K562 (cell line): ENCODE measurements around the gene ACTN1. TPM values are rescaled to one million over a fixed set of nuclear protein-coding genes. Genes with fewer than 3 reads are reported as not detected.

Source experiments
- ATAC-seq: fragments of 200-7000 bp; cut with Tn5 transposase; 3 replicates; pipeline ENCODE4 v1.9.1; 2020; ENCODE audit warnings: moderate library complexity
- BruUV-seq: library from RNA; stranded (reverse); fragments of 400-500 nt; replicated peaks from 2 replicates; lab custom pipeline; 2021; lab: Mats Ljungman, UMichigan
- CTCF ChIA-PET: fragments of 300-600 bp; formaldehyde crosslinking; extraction: SDS; loops from one replicate; lab custom pipeline; 2021; ENCODE audit warnings: low intra/inter-chr PET ratio; lab: Yijun Ruan, JAX
- POLR2A ChIA-PET: fragments of 300-600, 350-650 bp; sonication (Branson Sonifier 250); formaldehyde crosslinking; extraction: SDS; loops from one replicate; lab custom pipeline; 2021; ENCODE audit warnings: antibody characterized with exemption, inconsistent platforms; lab: Yijun Ruan, JAX
- DNase-seq, 4 experiments: peaks; one replicate each; pipeline versions ENCODE4 v3.0.0 to v3.0.0-alpha.2; 2011 to 2018; ENCODE audit warnings: low spot score in 3 of 4, mixed read lengths in 3 of 4; ENCODE audit errors: extremely low read depth in 1 of 4
- FAIRE-seq: peaks from 2 replicates; lab custom pipeline; 2011; peaks lifted over from hg19 to GRCh38; lab: Jason Lieb, UNC
- H2AFZ ChIP-seq: 2 replicates; pipeline ENCODE4 v1.6.0; 2011; ENCODE audit warnings: low read depth, low read length, control low read depth, inconsistent platforms
- H3K27ac ChIP-seq: fragments of 200-600 bp; 3 replicates; pipeline ENCODE4 v1.8.0; 2011; ENCODE audit warnings: low read depth, mild to moderate bottlenecking, control low read depth, inconsistent platforms, low read length, moderate library complexity, mixed read lengths; ENCODE audit errors: extremely low read depth
- H3K27me3 ChIP-seq, 2 experiments: fragments of 300-600 bp in 1 of 2; 2 replicates in 1 of 2; 3 replicates in 1 of 2; pipeline versions ENCODE4 v1.6.0 to v1.8.0; 2011; ENCODE audit warnings: inconsistent platforms in 2 of 2, low read length in 2 of 2, mild to moderate bottlenecking in 1 of 2, mixed read lengths in 1 of 2, moderate library complexity in 1 of 2; ENCODE audit not compliant: control insufficient read depth in 2 of 2, insufficient read depth in 2 of 2
- H3K36me3 ChIP-seq: fragments of 300-600 bp; 3 replicates; pipeline ENCODE4 v1.8.0; 2011; ENCODE audit warnings: mild to moderate bottlenecking, low read length, inconsistent platforms; ENCODE audit not compliant: control insufficient read depth, insufficient read depth
- H3K4me1 ChIP-seq, 2 experiments: fragments of 200-600 bp in 1 of 2; replicated peaks in 1 of 2; 2 replicates in 1 of 2; 3 replicates in 1 of 2; pipeline versions ENCODE4 v1.5.1 to v1.8.0; 2011; ENCODE audit warnings: inconsistent platforms in 2 of 2, low read length in 2 of 2, mild to moderate bottlenecking in 1 of 2, mixed read lengths in 1 of 2, moderate library complexity in 1 of 2; ENCODE audit not compliant: control insufficient read depth in 2 of 2, insufficient read depth in 2 of 2
- H3K4me2 ChIP-seq: 2 replicates; pipeline ENCODE4 v1.6.1; 2011; ENCODE audit warnings: low read length, control low read depth, inconsistent platforms, mixed read lengths; ENCODE audit not compliant: insufficient read depth
- H3K4me3 ChIP-seq: fragments of 200-600 bp; sonication (generic), shearing (Covaris generic); 2 replicates; pipeline ENCODE4 v1.5.1; 2016; ENCODE audit warnings: control low read depth, inconsistent platforms
- H3K79me2 ChIP-seq: fragments of 200-600 bp; 3 replicates; pipeline ENCODE4 v1.8.0; 2011; ENCODE audit warnings: low read length, inconsistent platforms; ENCODE audit not compliant: control insufficient read depth, insufficient read depth
- H3K9ac ChIP-seq, 2 experiments: 2 replicates each; pipeline versions ENCODE4 v1.6.0 to v1.6.1; 2011; ENCODE audit warnings: low read depth in 2 of 2, low read length in 2 of 2, control low read depth in 1 of 2, inconsistent platforms in 1 of 2, mild to moderate bottlenecking in 1 of 2, mixed read lengths in 1 of 2; ENCODE audit not compliant: insufficient read depth in 1 of 2
- H3K9me1 ChIP-seq: one replicate; pipeline ENCODE4 v1.6.0; 2011; ENCODE audit warnings: inconsistent platforms, mild to moderate bottlenecking, low read length, moderate library complexity; ENCODE audit not compliant: control insufficient read depth, insufficient read depth
- H3K9me3 ChIP-seq: replicated peaks from 2 replicates; pipeline ENCODE4 v1.5.1; 2011; ENCODE audit warnings: low read depth, low read length, inconsistent platforms; ENCODE audit not compliant: control insufficient read depth, insufficient read depth
- H4K20me1 ChIP-seq: replicated peaks from 2 replicates; pipeline ENCODE4 v1.6.1; 2011; ENCODE audit warnings: low read length, inconsistent platforms, mixed read lengths; ENCODE audit not compliant: control insufficient read depth, insufficient read depth
- ERF ChIP-seq: fragments of 450-650 bp; formaldehyde crosslinking; IDR thresholded peaks from 2 replicates; pipeline ENCODE4 v1.4.0; 2020; ENCODE audit warnings: mild to moderate bottlenecking, mixed read lengths
- ZBTB40 ChIP-seq, 2 experiments: fragments of 450-650 bp in 1 of 2; sonication (generic) in 1 of 2; formaldehyde crosslinking in 1 of 2; IDR thresholded peaks; 2 replicates each; pipeline versions ENCODE4 v1.7.1 to v1.9.0; 2016 to 2022; ENCODE audit warnings: inconsistent platforms in 1 of 2, mild to moderate bottlenecking in 1 of 2, missing genetic modification reagents in 1 of 2
- ZNF384 ChIP-seq: IDR thresholded peaks from 2 replicates; pipeline ENCODE4 v1.6.1; 2012; ENCODE audit warnings: low read depth, low read length, improper control_type of control experiment
- WGBS: fragments of 100-300 bp; shearing (Covaris generic); methylation state at CpG from one replicate; pipeline ENCODE4 v1.1.6; 2016; ENCODE audit warnings: low coverage, mixed read lengths; ENCODE audit not compliant: insufficient coverage; ENCODE audit errors: missing lambda C conversion rate; 5-methylcytosine and 5-hydroxymethylcytosine counted together
- in situ Hi-C: fragments of 300-500 bp; cut with MboI; formaldehyde crosslinking; loops from 4 replicates; pipeline ENCODE4 v1.15.0; 2018; ENCODE audit warnings: inconsistent platforms, mixed read lengths
- intact Hi-C: fragments of 100-400 bp; cut with micrococcal nuclease; formaldehyde crosslinking; loops from 2 replicates; pipeline ENCODE4 v1.14.2; 2022
- polyA plus RNA-seq, 8 experiments: library from polyadenylated mRNA; depleted of rRNA in 4 of 8; stranded (reverse) in 5 of 8; unstranded in 3 of 8; fragments of >200 nt; fragmentation: Nextera tagmentation in 2 of 8; fragmentation: Illumina TruSeq in 1 of 8; extraction: Ambion mirVana in 2 of 8; extraction: Trizol in 1 of 8; gene quantifications; 2 replicates each; pipeline versions ENCODE4 v1.2.1 to v1.2.3, GENCODE V29; 2011 to 2014; ENCODE audit warnings: inconsistent platforms in 1 of 8, missing spikeins in 1 of 8
- total RNA-seq, 7 experiments: library from RNA; depleted of rRNA in 6 of 7; stranded (reverse); fragments of >200 nt in 6 of 7; fragmentation: Illumina TruSeq in 2 of 7; extraction: Trizol in 2 of 7; gene quantifications; 2 replicates each; pipeline versions ENCODE4 v1.2.1 to v1.2.3, GENCODE V29; 2011 to 2021; ENCODE audit warnings: low replicate concordance in 1 of 7

The ACTN1 gene
- total and polyA plus RNA-seq, 9 of the 15 experiments (the other 6 are each of a cell fraction or from before 2014, with no cell fraction given) = 2.2 to 67.7 (median 34.5) TPM

GRCh38 chr14:68936980-68937379 lies 42.1 kb downstream of the ACTN1 start:
- H3K4me2 ChIP-seq = no peak overlapping the region
- 100% methylated on average over 1 of the region's 2 CpGs for WGBS
- peaks cover 10% of the 10 kb centered on the region for H3K79me2 ChIP-seq
- intact Hi-C loops = no loop called here
- in situ Hi-C loops = no loop called here
- H3K9me1 ChIP-seq = peaks cover 4% of the 10 kb centered on the region
- H2AFZ ChIP-seq = no peak overlapping the region
- H4K20me1 ChIP-seq = peaks cover 44% of the 10 kb centered on the region
- ATAC-seq = no peak
- TF ChIP-seq ERF (no peak), ZBTB40 (IDR thresholded peaks at IDR 0.05) (peak; percentile 90), ZBTB40 (CRISPR knock-in tag; IDR thresholded peaks at IDR 0.05) (peak; percentile 90), ZNF384 (peak; percentile 83)
- H3K4me3 ChIP-seq = no peak overlapping the region
- no peaks in the 10 kb centered on the region for H3K27me3 ChIP-seq
- FAIRE-seq = no peak
- POLR2A ChIA-PET = no interaction called here
- no peaks in the 10 kb centered on the region for H3K9me3 ChIP-seq
- CTCF ChIA-PET = no interaction called here
- no TSS peak for BruUV-seq
- no peak for DNase-seq
- H3K9ac ChIP-seq = no peak overlapping the region
- peaks cover 7 to 12% of the 10 kb centered on the region in 2 experiments; a peak in 4 of 5 replicates for H3K4me1 ChIP-seq
- H3K27ac ChIP-seq = no peak overlapping the region
- no peaks in the 10 kb centered on the region; the same call in 2 of the 3 replicates for H3K36me3 ChIP-seq
